ENCODE results near the gene PIRT.

- TF ChIP-seq CTCF (conservative IDR thresholded peaks at IDR 0.05 in 1 of 2, IDR thresholded peaks at IDR 0.05 in 1 of 2; ENCODE audit: low read depth in 1 of 2, low read length in 2 of 2) (no peak), EZH2 (IDR thresholded peaks at IDR 0.05; ENCODE audit: low read length, missing control alignments) (no peak)
These were observed 45.7 kb downstream of the PIRT start for GRCh38 chr17:10792151-10792550.

Data from fibroblast of lung (primary cell).